ENCODE measurements around the gene ATAD3C. TPM values are rescaled to one million over a fixed set of nuclear protein-coding genes. Genes with fewer than 3 reads are reported as not detected.
"Not testable (repeated sequence)": the region's sequence is repeated elsewhere in the genome, so short reads cannot be mapped to it uniquely, and the experiment has no call there.

Gene ATAD3C
- total RNA-seq, 2 donors from 2014 or later: 0.55 TPM

DNA sequence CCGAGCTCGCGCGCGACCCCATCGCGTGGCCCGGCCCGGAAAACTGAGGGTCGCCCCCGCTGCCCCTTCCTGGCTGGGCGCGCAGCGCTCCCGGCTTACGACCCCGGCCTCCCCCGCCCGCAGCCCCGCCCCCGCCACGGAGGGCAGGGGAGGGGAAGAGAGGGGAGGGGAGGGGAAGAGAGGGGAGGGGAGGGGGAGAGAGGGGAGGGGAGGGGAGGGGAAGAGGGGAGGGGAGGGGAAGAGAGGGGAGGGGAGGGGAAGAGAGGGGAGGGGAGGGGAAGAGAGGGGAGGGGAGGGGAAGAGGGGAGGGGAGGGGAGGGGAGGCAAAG lies 21.7 kb upstream of the ATAD3C start:
- Histone ChIP-seq H3K4me1 (ENCODE audit: control insufficient read depth, insufficient read depth, low read length) (peaks cover 3% of the 10 kb centered on the region), H3K27ac (ENCODE audit: low read depth, low read length) (no peak overlapping the region)

DNA sequence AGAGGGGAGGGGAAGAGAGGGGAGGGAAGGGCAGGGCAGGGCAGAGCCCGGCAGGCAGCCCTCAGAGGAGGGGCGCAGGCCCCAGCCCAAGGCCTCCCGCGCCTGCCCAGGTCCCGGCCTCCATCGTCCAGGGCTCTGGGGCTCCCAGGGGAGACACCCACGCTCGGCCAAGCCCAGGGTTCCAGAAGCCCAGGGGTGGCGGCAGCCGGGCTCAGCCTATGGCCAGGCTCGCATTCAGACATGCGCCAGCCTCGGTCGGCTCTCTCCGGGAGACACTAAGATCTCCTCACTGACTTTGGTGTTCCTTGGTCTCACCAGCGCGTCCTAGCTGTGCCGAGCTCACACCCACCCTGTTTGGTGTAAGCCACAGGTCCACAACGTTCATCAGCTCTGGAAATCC lies 21.3 kb upstream of the ATAD3C start:
- peak overlapping the region; percentile 33 for H3K4me3 Mint-ChIP-seq
- H3K36me3 Mint-ChIP-seq (ENCODE audit: low read depth): no peaks in the 10 kb centered on the region
- TF ChIP-seq, protein P1, sequence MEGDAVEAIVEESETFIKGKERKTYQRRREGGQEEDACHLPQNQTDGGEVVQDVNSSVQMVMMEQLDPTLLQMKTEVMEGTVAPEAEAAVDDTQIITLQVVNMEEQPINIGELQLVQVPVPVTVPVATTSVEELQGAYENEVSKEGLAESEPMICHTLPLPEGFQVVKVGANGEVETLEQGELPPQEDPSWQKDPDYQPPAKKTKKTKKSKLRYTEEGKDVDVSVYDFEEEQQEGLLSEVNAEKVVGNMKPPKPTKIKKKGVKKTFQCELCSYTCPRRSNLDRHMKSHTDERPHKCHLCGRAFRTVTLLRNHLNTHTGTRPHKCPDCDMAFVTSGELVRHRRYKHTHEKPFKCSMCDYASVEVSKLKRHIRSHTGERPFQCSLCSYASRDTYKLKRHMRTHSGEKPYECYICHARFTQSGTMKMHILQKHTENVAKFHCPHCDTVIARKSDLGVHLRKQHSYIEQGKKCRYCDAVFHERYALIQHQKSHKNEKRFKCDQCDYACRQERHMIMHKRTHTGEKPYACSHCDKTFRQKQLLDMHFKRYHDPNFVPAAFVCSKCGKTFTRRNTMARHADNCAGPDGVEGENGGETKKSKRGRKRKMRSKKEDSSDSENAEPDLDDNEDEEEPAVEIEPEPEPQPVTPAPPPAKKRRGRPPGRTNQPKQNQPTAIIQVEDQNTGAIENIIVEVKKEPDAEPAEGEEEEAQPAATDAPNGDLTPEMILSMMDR (conservative IDR thresholded peaks at IDR 0.05): no peak
- Histone ChIP-seq H3K27ac (ENCODE audit: low read depth, low read length) (no peak overlapping the region), H3K4me1 (ENCODE audit: control insufficient read depth, insufficient read depth, low read length) (peaks cover 3% of the 10 kb centered on the region), H3K4me3 (ENCODE audit: low read length) (no peak overlapping the region), H3K9ac (ENCODE audit: extremely low read depth, low read length, poor library complexity, severe bottlenecking) (no peak overlapping the region), H3K27me3 (ENCODE audit: control insufficient read depth, insufficient read depth, low read length, poor library complexity, severe bottlenecking) (no peaks in the 10 kb centered on the region), H3K36me3 (ENCODE audit: control insufficient read depth, insufficient read depth, low read length) (no peaks in the 10 kb centered on the region), H3K9me3 (ENCODE audit: control insufficient read depth, low read length) (no peaks in the 10 kb centered on the region)
- DNase-seq: peak; percentile 53
- peaks cover 3% of the 10 kb centered on the region for H3K27me3 Mint-ChIP-seq (ENCODE audit: insufficient read depth)
- WGBS, 2 experiments (ENCODE audit: insufficient coverage in 1 of 2, insufficient read length in 1 of 2): 95 to 97% methylated on average over 11 to 19 of the region's 19 CpGs
- peaks cover 3% of the 10 kb centered on the region for H3K9me3 Mint-ChIP-seq
- H3K4me1 Mint-ChIP-seq: peaks cover 12% of the 10 kb centered on the region
- H3K27ac Mint-ChIP-seq: no peak overlapping the region

More for the DNA sequence above, 21.7 kb upstream of the ATAD3C start:
- Histone ChIP-seq H3K9ac (ENCODE audit: extremely low read depth, low read length, poor library complexity, severe bottlenecking) (no peak overlapping the region), H3K9me3 (ENCODE audit: control insufficient read depth, low read length) (no peaks in the 10 kb centered on the region), H3K36me3 (ENCODE audit: control insufficient read depth, insufficient read depth, low read length) (no peaks in the 10 kb centered on the region), H3K4me3 (ENCODE audit: low read length) (no peak overlapping the region), H3K27me3 (ENCODE audit: control insufficient read depth, insufficient read depth, low read length, poor library complexity, severe bottlenecking) (no peaks in the 10 kb centered on the region)
- Mint-ChIP-seq H3K36me3 (ENCODE audit: low read depth) (no peaks in the 10 kb centered on the region), H3K4me3 (no peak overlapping the region), H3K4me1 (peaks cover 11% of the 10 kb centered on the region), H3K27ac (no peak overlapping the region), H3K9me3 (peaks cover 3% of the 10 kb centered on the region), H3K27me3 (ENCODE audit: insufficient read depth) (peaks cover 3% of the 10 kb centered on the region)
- WGBS, 2 experiments (ENCODE audit: insufficient coverage in 1 of 2, insufficient read length in 1 of 2): 0 to 6% methylated on average over 6 to 13 of the region's 22 CpGs
- TF ChIP-seq, protein P1 (conservative IDR thresholded peaks at IDR 0.05): no peak
- no peak for DNase-seq

DNA sequence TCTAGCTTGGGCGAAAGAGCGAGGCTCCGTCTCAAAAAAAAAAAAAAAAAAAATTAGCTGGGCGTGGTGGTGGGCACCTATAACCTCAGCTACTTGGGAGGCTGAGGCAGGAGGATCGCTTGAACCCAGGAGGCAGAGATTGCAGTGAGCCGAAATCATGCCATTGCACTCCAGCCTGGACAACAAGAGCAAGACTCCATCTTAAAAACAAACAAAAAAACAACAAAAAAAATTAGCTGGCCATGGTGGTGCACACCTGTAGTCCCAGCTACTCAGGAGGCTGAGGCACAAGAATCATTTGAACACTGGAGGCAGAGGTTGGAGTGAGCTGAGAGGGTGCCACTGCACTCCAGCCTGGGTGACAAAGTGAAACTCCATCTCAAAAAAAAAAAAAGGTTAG lies 20.5 kb upstream of the ATAD3C start:
- H3K27ac Mint-ChIP-seq, H3K9me3 Mint-ChIP-seq: not testable (repeated sequence)
- peak overlapping the region; percentile 33 for H3K4me3 Mint-ChIP-seq

DNA sequence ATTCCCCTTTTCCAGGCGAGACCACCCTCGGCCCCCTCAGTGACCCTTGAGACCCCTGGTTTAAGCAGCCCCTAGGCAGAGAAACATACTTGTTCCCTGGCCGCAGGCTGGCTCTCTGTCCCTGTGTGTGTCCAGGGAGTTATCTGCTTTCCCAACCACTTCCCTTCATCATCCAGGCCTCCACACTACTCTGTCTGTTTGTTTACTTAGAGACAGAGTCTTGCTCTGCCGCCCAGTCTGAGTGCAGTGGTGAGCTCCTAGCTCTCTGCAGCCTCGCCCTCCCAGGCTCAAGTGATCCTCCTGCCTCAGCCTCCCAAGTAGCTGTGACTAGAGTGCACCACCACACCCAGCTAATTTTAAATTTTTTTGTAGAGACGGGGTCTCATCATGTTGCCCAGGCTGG lies 19.8 kb upstream of the ATAD3C start:
- Histone ChIP-seq H3K4me1 (ENCODE audit: control insufficient read depth, insufficient read depth, low read length) (peaks cover 16% of the 10 kb centered on the region), H3K27me3 (ENCODE audit: control insufficient read depth, insufficient read depth, low read length, poor library complexity, severe bottlenecking) (peaks cover 2% of the 10 kb centered on the region), H3K27ac (ENCODE audit: low read depth, low read length) (no peak overlapping the region), H3K9me3 (ENCODE audit: control insufficient read depth, low read length) (no peaks in the 10 kb centered on the region), H3K4me3 (ENCODE audit: low read length) (no peak overlapping the region), H3K36me3 (ENCODE audit: control insufficient read depth, insufficient read depth, low read length) (no peaks in the 10 kb centered on the region), H3K9ac (ENCODE audit: extremely low read depth, low read length, poor library complexity, severe bottlenecking) (no peak overlapping the region)
- TF ChIP-seq, protein P1 (conservative IDR thresholded peaks at IDR 0.05): no peak
- Mint-ChIP-seq H3K4me1 (peaks cover 12% of the 10 kb centered on the region), H3K27ac (peak overlapping the region; percentile 26), H3K27me3 (ENCODE audit: insufficient read depth) (peaks cover 3% of the 10 kb centered on the region), H3K9me3 (peaks cover 3% of the 10 kb centered on the region), H3K36me3 (ENCODE audit: low read depth) (no peaks in the 10 kb centered on the region), H3K4me3 (peak overlapping the region; percentile 14)
- WGBS, 2 experiments (ENCODE audit: insufficient coverage in 1 of 2, insufficient read length in 1 of 2): 92% methylated on average over 5 to 6 of the region's 6 CpGs
- DNase-seq: no peak

More for the DNA sequence above, 20.5 kb upstream of the ATAD3C start:
- H3K27me3 Mint-ChIP-seq (ENCODE audit: insufficient read depth); H3K27ac ChIP-seq (ENCODE audit: low read depth, low read length); H3K27me3 ChIP-seq (ENCODE audit: control insufficient read depth, insufficient read depth, low read length, poor library complexity, severe bottlenecking); H3K9me3 ChIP-seq (ENCODE audit: control insufficient read depth, low read length); H3K4me3 ChIP-seq (ENCODE audit: low read length); DNase-seq; H3K9ac ChIP-seq (ENCODE audit: extremely low read depth, low read length, poor library complexity, severe bottlenecking); H3K36me3 ChIP-seq (ENCODE audit: control insufficient read depth, insufficient read depth, low read length); H3K4me1 ChIP-seq (ENCODE audit: control insufficient read depth, insufficient read depth, low read length); H3K36me3 Mint-ChIP-seq (ENCODE audit: low read depth): not testable (repeated sequence)
- H3K4me1 Mint-ChIP-seq: peaks cover 12% of the 10 kb centered on the region
- 96 to 100% methylated on average over 1 to 6 of the region's 6 CpGs for WGBS, 2 experiments (ENCODE audit: insufficient coverage in 1 of 2, insufficient read length in 1 of 2)

All from endodermal cell (in vitro differentiated cells).